SK-N-SH (cell line): Measurements from ENCODE around the gene FLT1.

ENCODE experiments used
- CTCF ChIP-seq: fragments of 200-600 bp; sonication (generic); IDR thresholded peaks from 2 replicates; pipeline ENCODE4 v1.6.1; 2017; ENCODE audit warnings: antibody characterized with exemption, mild to moderate bottlenecking, moderate library complexity
- GATA2 ChIP-seq: sonication (generic); formaldehyde crosslinking; IDR thresholded peaks from 2 replicates; pipeline ENCODE4 v1.5.0; 2020; ENCODE audit warnings: mild to moderate bottlenecking, missing genetic modification reagents
- NRF1 ChIP-seq: IDR thresholded peaks from 2 replicates; pipeline ENCODE4 v1.6.1; 2012; ENCODE audit warnings: low read depth, mild to moderate bottlenecking, low read length
- POLR2AphosphoS5 ChIP-seq: IDR thresholded peaks from 2 replicates; pipeline ENCODE4 v1.6.1; 2012; ENCODE audit warnings: low read depth, low read length
- RCOR1 ChIP-seq: fragments of 150-350 bp; IDR thresholded peaks from 2 replicates; pipeline ENCODE4 v1.6.1; 2017; ENCODE audit warnings: antibody characterized with exemption, low read length
- RFX5 ChIP-seq: IDR thresholded peaks from 2 replicates; pipeline ENCODE4 v1.6.1; 2012; ENCODE audit warnings: mild to moderate bottlenecking, improper control_type of control experiment, low read length
- ZBTB33 ChIP-seq: IDR thresholded peaks from 2 replicates; pipeline ENCODE4 v1.4.0; 2012; ENCODE audit warnings: low read depth, borderline replicate concordance
- TF ChIP-seq, protein P1 (sequence below): fragments of 150-350 bp; IDR thresholded peaks from 2 replicates; pipeline ENCODE4 v1.6.1; 2016; ENCODE audit warnings: mild to moderate bottlenecking, low read depth, low read length

DNA sequence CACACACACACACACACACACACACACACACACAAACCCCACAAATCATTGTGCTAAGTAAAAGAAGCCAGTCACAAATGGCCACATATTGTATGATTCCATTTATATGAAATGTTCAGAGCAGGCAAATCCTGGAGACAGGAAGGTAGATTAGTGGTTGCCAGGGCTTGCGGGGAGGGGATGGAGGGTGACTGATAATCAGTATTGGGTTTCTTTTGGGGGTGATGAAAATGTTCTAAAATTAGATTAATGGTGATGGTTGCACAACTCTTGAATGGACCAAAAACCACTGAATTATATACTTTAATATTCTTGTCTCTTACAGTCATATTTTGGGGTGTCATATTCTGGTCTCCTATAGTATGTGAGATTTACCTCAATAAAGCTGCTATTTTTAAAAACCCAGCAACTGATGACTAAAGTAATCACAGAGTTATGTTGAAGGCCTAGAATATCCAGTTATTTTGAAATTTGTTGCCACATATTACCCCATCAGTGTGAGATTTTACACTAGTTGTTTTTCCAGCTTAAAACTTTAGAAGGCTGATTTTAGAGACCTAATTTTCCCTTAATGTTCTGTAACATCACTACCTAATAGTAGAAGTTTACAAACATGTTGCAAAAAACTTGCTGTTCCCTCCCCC, 20.3 kb downstream of the FLT1 start:
- TF ChIP-seq NRF1 (no peak), RFX5 (no peak), ZBTB33 (no peak), GATA2 (CRISPR knock-in tag) (no peak), CTCF (no peak), RCOR1 (no peak), POLR2AphosphoS5 (no peak)
- TF ChIP-seq, protein P1, sequence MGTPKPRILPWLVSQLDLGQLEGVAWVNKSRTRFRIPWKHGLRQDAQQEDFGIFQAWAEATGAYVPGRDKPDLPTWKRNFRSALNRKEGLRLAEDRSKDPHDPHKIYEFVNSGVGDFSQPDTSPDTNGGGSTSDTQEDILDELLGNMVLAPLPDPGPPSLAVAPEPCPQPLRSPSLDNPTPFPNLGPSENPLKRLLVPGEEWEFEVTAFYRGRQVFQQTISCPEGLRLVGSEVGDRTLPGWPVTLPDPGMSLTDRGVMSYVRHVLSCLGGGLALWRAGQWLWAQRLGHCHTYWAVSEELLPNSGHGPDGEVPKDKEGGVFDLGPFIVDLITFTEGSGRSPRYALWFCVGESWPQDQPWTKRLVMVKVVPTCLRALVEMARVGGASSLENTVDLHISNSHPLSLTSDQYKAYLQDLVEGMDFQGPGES: no peak
